ENCODE measurements around the gene STARD13. TPM values are rescaled to one million over a fixed set of nuclear protein-coding genes. Genes with fewer than 3 reads are reported as not detected.

The STARD13 gene
- total RNA-seq, 1 donor from 2014 or later = 37.6 TPM

GRCh38 chr13:33090755-33091414, 194.7 kb downstream of the STARD13 start:
- H3K27ac Mint-ChIP-seq (ENCODE audit: unreplicated experiment) = no peak overlapping the region

GRCh38 chr13:33089311-33089710, 196.2 kb downstream of the STARD13 start:
- H3K27ac Mint-ChIP-seq (ENCODE audit: unreplicated experiment) = no peak overlapping the region
- H3K4me3 Mint-ChIP-seq (ENCODE audit: unreplicated experiment) = no peak overlapping the region

More at GRCh38 chr13:33090755-33091414, 194.7 kb downstream of the STARD13 start:
- Mint-ChIP-seq H3K9me3 (ENCODE audit: low read depth) (peaks cover 4% of the 10 kb centered on the region), H3K4me1 (ENCODE audit: low read depth) (peaks cover 26% of the 10 kb centered on the region), H3K4me3 (ENCODE audit: unreplicated experiment) (no peak overlapping the region), H3K36me3 (ENCODE audit: low read depth) (no peaks in the 10 kb centered on the region), H3K27me3 (ENCODE audit: low read depth) (no peaks in the 10 kb centered on the region)
- DNase-seq (ENCODE audit: low spot score) = no peak
- TF ChIP-seq CTCF (IDR thresholded peaks at IDR 0.05) = no peak

DNA sequence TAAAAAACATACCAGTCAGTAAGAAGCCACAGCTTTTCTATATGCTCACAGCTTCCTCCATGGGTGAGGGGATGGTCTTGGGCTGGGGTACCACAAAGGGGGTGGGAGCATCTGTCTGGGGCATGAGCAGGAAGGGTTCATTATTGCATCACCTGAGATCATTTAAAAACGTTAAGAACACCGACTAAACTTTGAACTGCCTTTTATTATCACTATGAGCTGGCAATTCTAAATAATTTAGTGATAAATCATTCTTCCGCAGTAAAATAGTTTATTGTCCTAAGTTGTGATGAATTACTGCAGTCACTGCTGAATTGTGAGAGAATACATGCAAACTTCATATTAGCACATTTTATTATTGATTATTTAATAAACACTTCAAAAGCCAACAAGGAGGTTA, 197.8 kb downstream of the STARD13 start:
- Mint-ChIP-seq H3K9me3 (ENCODE audit: low read depth) (no peaks in the 10 kb centered on the region), H3K36me3 (ENCODE audit: low read depth) (no peaks in the 10 kb centered on the region), H3K4me1 (ENCODE audit: low read depth) (peaks cover 26% of the 10 kb centered on the region), H3K27me3 (ENCODE audit: low read depth) (no peaks in the 10 kb centered on the region), H3K27ac (ENCODE audit: unreplicated experiment) (peak overlapping the region; percentile 24), H3K4me3 (ENCODE audit: unreplicated experiment) (no peak overlapping the region)
- no peak for TF ChIP-seq CTCF (IDR thresholded peaks at IDR 0.05)
- DNase-seq (ENCODE audit: low spot score) = no peak

More at GRCh38 chr13:33089311-33089710, 196.2 kb downstream of the STARD13 start:
- H3K4me1 Mint-ChIP-seq (ENCODE audit: low read depth) = peaks cover 26% of the 10 kb centered on the region
- DNase-seq (ENCODE audit: low spot score) = no peak
- TF ChIP-seq CTCF (IDR thresholded peaks at IDR 0.05) = no peak
- H3K9me3 Mint-ChIP-seq (ENCODE audit: low read depth) = peaks cover 4% of the 10 kb centered on the region
- no peaks in the 10 kb centered on the region for H3K36me3 Mint-ChIP-seq (ENCODE audit: low read depth)
- no peaks in the 10 kb centered on the region for H3K27me3 Mint-ChIP-seq (ENCODE audit: low read depth)

- H3K4me3 Mint-ChIP-seq (ENCODE audit: unreplicated experiment) = no peak overlapping the region
- DNase-seq (ENCODE audit: low spot score) = no peak
- TF ChIP-seq CTCF (IDR thresholded peaks at IDR 0.05) = no peak
- no peaks in the 10 kb centered on the region for H3K36me3 Mint-ChIP-seq (ENCODE audit: low read depth)
- H3K27me3 Mint-ChIP-seq (ENCODE audit: low read depth) = no peaks in the 10 kb centered on the region
- H3K4me1 Mint-ChIP-seq (ENCODE audit: low read depth) = peaks cover 33% of the 10 kb centered on the region
- no peaks in the 10 kb centered on the region for H3K9me3 Mint-ChIP-seq (ENCODE audit: low read depth)
- H3K27ac Mint-ChIP-seq (ENCODE audit: unreplicated experiment) = peak overlapping the region; percentile 3
Measured at GRCh38 chr13:33087091-33087490, 198.5 kb downstream of the STARD13 start.

GRCh38 chr13:33083054-33083453, 202.5 kb downstream of the STARD13 start:
- peaks cover 47% of the 10 kb centered on the region for H3K4me1 Mint-ChIP-seq (ENCODE audit: low read depth)
- H3K9me3 Mint-ChIP-seq (ENCODE audit: low read depth) = no peaks in the 10 kb centered on the region
- no peak for DNase-seq (ENCODE audit: low spot score)
- H3K27me3 Mint-ChIP-seq (ENCODE audit: low read depth) = no peaks in the 10 kb centered on the region
- H3K36me3 Mint-ChIP-seq (ENCODE audit: low read depth) = no peaks in the 10 kb centered on the region
- no peak overlapping the region for H3K27ac Mint-ChIP-seq (ENCODE audit: unreplicated experiment)
- no peak overlapping the region for H3K4me3 Mint-ChIP-seq (ENCODE audit: unreplicated experiment)
- TF ChIP-seq CTCF (IDR thresholded peaks at IDR 0.05) = no peak

Measured in chondrocyte (in vitro differentiated cells).